ENCODE results near the gene AHCY.
"Not testable (repeated sequence)": the region's sequence is repeated elsewhere in the genome, so short reads cannot be mapped to it uniquely, and the experiment has no call there.

Gene AHCY

DNA sequence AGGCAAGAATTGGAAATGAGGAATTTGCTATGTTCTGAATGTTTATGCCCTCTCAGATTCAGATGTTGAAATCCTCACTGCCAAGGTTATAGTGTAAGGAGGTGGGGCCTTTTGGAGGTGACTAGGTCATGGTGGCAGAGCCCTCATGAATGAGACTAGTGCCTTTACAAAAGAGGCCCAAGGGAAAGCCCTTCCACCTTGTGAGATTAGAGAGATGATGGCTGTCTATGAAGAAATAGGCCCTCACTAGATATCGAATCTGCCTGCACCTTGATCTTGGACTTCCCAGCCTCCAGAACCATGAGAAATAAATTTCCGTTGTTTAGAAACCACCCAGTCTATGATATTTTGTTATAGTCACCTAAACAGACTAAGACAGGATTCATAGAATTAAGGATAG lies 51.5 kb downstream of the AHCY start:
- DNase-seq (ENCODE audit: low read depth) = no peak
- no peak overlapping the region for H3K4me3 ChIP-seq (replicated peaks; ENCODE audit: low read depth, low read length)
- TF ChIP-seq, protein P1, sequence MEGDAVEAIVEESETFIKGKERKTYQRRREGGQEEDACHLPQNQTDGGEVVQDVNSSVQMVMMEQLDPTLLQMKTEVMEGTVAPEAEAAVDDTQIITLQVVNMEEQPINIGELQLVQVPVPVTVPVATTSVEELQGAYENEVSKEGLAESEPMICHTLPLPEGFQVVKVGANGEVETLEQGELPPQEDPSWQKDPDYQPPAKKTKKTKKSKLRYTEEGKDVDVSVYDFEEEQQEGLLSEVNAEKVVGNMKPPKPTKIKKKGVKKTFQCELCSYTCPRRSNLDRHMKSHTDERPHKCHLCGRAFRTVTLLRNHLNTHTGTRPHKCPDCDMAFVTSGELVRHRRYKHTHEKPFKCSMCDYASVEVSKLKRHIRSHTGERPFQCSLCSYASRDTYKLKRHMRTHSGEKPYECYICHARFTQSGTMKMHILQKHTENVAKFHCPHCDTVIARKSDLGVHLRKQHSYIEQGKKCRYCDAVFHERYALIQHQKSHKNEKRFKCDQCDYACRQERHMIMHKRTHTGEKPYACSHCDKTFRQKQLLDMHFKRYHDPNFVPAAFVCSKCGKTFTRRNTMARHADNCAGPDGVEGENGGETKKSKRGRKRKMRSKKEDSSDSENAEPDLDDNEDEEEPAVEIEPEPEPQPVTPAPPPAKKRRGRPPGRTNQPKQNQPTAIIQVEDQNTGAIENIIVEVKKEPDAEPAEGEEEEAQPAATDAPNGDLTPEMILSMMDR (IDR thresholded peaks at IDR 0.05; ENCODE audit: low read length, missing control alignments) = no peak

DNA sequence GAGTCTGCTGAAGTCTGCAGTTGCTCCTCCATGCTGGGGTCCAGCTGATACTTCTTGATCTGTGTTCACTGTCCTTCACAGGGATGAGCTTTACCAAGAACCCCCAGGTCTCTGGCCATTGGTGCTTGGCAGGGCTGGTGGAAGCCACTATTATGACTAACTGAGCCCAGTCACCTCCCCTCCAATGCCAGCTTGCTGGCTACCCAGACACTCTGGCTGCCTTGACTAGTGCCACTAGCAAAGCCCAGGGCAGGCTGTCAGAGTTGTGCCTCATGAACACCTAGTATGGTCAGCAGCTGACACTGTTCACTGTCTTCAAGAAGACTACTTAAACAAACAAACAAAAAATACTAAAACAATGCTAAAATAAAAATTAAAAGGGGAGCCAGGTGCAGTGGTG lies 53.1 kb downstream of the AHCY start:
- no peak for DNase-seq (ENCODE audit: low read depth)
- TF ChIP-seq, protein P1 (IDR thresholded peaks at IDR 0.05; ENCODE audit: low read length, missing control alignments) = no peak
- H3K4me3 ChIP-seq (replicated peaks; ENCODE audit: low read depth, low read length) = no peak overlapping the region

DNA sequence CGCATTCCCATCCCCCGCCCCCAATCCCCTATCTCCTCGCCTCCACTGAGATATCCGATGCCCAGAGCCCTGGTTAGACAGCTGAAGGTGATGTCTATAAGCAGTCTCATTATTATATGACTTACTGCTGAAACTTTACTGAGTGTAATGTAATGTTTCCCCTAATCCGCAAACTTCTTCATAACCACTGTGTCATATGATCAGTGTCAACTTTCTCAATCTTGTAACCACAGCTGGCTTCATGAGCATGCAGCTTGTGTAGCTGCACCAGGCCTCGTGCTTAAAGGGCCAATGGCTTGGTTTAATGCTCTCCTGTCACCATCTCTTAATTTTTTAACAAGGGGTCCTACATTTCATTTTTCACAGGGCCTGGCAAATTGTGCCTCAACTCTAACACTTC lies 53.9 kb downstream of the AHCY start:
- DNase-seq (ENCODE audit: low read depth) = peak; percentile 31
- H3K4me3 ChIP-seq (replicated peaks; ENCODE audit: low read depth, low read length) = no peak overlapping the region
- TF ChIP-seq, protein P1 (IDR thresholded peaks at IDR 0.05; ENCODE audit: low read length, missing control alignments) = no peak

DNA sequence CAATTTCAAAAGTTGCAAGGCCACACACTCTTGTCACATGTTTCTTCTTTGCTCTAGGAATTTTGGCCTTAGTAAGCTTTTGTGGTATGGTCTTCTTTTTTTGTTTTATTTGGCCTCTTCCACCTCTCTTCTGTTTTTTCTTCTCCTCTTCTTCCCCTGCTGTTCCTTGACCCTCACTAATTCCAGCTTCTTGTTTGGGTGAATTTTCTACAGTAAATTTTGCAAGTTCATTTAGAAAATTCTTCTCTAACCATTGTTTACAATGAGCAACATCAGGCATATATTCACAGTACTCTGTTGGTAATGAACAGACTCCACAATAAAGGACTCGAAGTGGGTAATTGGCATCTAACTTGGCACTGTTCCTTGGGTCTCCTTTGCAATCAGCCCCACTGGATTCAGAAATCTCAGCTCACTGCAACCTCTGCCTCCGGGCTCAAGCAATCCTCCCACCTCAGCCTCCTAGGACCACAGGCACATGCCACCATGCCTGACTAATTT lies 57.0 kb downstream of the AHCY start:
- no peak for DNase-seq (ENCODE audit: low read depth)
- TF ChIP-seq, protein P1 (IDR thresholded peaks at IDR 0.05; ENCODE audit: low read length, missing control alignments) = no peak
- H3K4me3 ChIP-seq (replicated peaks; ENCODE audit: low read depth, low read length) = no peak overlapping the region

DNA sequence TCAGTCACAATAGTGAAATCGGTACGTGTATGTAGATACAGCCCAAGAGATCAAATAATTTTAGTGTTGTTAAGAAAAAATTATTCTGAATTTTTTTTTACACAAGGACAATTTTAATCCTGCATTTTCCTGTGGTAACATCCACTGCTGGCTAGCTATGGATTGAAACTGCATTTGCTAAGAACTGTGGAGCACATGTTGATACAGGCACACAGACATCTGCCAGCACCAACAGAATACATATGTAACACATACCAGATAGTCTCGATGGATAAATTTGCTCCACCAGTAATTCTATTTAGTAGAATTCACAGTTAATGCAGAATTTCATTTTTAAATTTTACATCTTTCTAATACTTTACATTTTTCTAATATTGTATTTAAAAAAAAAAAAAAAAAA lies 59.8 kb downstream of the AHCY start:
- DNase-seq (ENCODE audit: low read depth) = no peak
- TF ChIP-seq, protein P1 (IDR thresholded peaks at IDR 0.05; ENCODE audit: low read length, missing control alignments) = no peak
- H3K4me3 ChIP-seq (replicated peaks; ENCODE audit: low read depth, low read length) = no peak overlapping the region

DNA sequence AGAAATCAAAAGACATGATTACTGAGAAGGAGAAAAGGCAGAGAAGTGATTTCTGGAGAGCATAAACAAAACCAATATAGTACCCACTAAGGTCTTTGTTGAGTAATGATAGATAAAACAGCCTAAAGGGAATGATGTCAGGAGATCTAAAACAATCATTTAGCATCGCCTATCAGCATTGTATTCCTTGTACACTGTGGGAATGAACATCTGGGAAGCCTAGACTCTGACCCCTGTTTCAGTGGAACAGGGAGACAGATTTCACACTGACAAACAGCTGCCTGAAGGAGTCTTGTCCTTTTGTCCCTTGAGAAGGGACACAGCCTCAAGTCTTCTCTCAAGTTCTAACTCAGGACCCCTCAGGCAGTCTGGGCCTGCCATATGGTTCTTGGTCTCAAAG lies 60.3 kb downstream of the AHCY start:
- no peak overlapping the region for H3K4me3 ChIP-seq (replicated peaks; ENCODE audit: low read depth, low read length)
- no peak for DNase-seq (ENCODE audit: low read depth)
- TF ChIP-seq, protein P1 (IDR thresholded peaks at IDR 0.05; ENCODE audit: low read length, missing control alignments) = no peak

DNA sequence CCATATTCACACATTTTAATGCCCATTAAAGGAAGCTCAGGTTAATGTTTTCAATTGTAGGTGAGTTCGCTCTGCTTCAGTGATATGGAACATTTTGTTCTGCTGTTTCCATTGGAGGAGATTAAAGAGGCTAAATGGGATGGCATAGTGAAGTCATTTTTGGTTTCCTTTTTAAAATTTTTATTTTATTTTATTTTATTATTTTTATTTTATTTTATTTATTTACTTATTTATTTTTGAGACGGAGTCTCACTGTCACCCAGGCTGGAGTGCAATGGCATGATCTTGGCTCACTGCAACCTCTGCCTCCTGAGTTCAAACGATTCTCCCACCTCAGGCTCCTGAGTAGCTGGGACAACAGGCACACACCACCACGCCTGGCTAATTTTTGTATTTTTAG lies 61.1 kb downstream of the AHCY start:
- not testable (repeated sequence) for DNase-seq (ENCODE audit: low read depth)

More for the DNA sequence above, 61.1 kb downstream of the AHCY start:
- not testable (repeated sequence) for H3K4me3 ChIP-seq (replicated peaks; ENCODE audit: low read depth, low read length)

Measured in fibroblast of pulmonary artery (primary cell).